Mesenchymal stem cell (in vitro differentiated cells and primary cell): ENCODE measurements around the gene GRK4.

ENCODE experiments used
- DNase-seq: peaks from one replicate; pipeline ENCODE4 v3.0.0-alpha.2; 2013
- H2AFZ ChIP-seq: one replicate; pipeline ENCODE4 v1.6.1; 2013; ENCODE audit warnings: low read depth, mild to moderate bottlenecking, control low read depth, inconsistent platforms, low read length, moderate library complexity
- H2AK5ac ChIP-seq: 2 replicates; pipeline ENCODE4 v1.6.1; 2013; ENCODE audit warnings: low read length, moderate library complexity, mild to moderate bottlenecking, inconsistent platforms; ENCODE audit not compliant: severe bottlenecking
- H2BK120ac ChIP-seq: one replicate; pipeline ENCODE4 v1.6.1; 2013; ENCODE audit warnings: low read depth, mild to moderate bottlenecking, inconsistent platforms, low read length, moderate library complexity
- H2BK12ac ChIP-seq, 2 experiments: one replicate each; pipeline ENCODE4 v1.6.1; 2013; ENCODE audit warnings: inconsistent platforms in 2 of 2, low read length in 2 of 2, mild to moderate bottlenecking in 2 of 2, moderate library complexity in 2 of 2, control low read depth in 1 of 2
- H2BK15ac ChIP-seq: one replicate; pipeline ENCODE4 v1.6.1; 2013; ENCODE audit warnings: mild to moderate bottlenecking, low read depth, inconsistent platforms; ENCODE audit not compliant: poor library complexity, severe bottlenecking
- H2BK5ac ChIP-seq: 2 replicates; pipeline ENCODE4 v1.6.1; 2013; ENCODE audit warnings: low read depth, mild to moderate bottlenecking, low read length, control low read depth, inconsistent platforms; ENCODE audit not compliant: poor library complexity, severe bottlenecking
- H3K14ac ChIP-seq, 2 experiments: one replicate each; pipeline ENCODE4 v1.6.1; 2013; ENCODE audit warnings: inconsistent platforms in 2 of 2, low read length in 2 of 2, control low read depth in 1 of 2, mild to moderate bottlenecking in 1 of 2, moderate library complexity in 1 of 2
- H3K18ac ChIP-seq, 2 experiments: one replicate each; pipeline ENCODE4 v1.6.1; 2013; ENCODE audit warnings: inconsistent platforms in 2 of 2, low read length in 2 of 2, control low read depth in 1 of 2, low read depth in 1 of 2, mild to moderate bottlenecking in 1 of 2
- H3K23ac ChIP-seq, 2 experiments: one replicate each; pipeline ENCODE4 v1.6.1; 2013; ENCODE audit warnings: inconsistent platforms in 2 of 2, low read length in 2 of 2, mild to moderate bottlenecking in 2 of 2, moderate library complexity in 2 of 2, control low read depth in 1 of 2
- H3K27ac ChIP-seq: 2 replicates; pipeline ENCODE4 v1.5.1; 2013; ENCODE audit warnings: mild to moderate bottlenecking, moderate library complexity, low read length, control low read depth, inconsistent platforms; ENCODE audit not compliant: poor library complexity, severe bottlenecking
- H3K27me3 ChIP-seq, 2 experiments: 2 replicates each; pipeline versions ENCODE4 v1.6.1 to v1.7.0; 2013; ENCODE audit warnings: low read length in 2 of 2, mild to moderate bottlenecking in 2 of 2, moderate library complexity in 2 of 2, control low read depth in 1 of 2, inconsistent platforms in 1 of 2; ENCODE audit not compliant: control insufficient read depth in 1 of 2, insufficient read depth in 1 of 2
- H3K36me3 ChIP-seq, 2 experiments: 2 replicates each; pipeline versions ENCODE4 v1.6.1 to v1.7.0; 2013; ENCODE audit warnings: low read length in 2 of 2, control low read depth in 1 of 2, inconsistent platforms in 1 of 2, low read depth in 1 of 2, mild to moderate bottlenecking in 1 of 2; ENCODE audit not compliant: insufficient read depth in 2 of 2, control insufficient read depth in 1 of 2
- H3K4ac ChIP-seq, 2 experiments: one replicate each; pipeline ENCODE4 v1.6.1; 2013; ENCODE audit warnings: inconsistent platforms in 2 of 2, low read length in 2 of 2, mild to moderate bottlenecking in 2 of 2, moderate library complexity in 2 of 2, control low read depth in 1 of 2, low read depth in 1 of 2
- H3K4me1 ChIP-seq: 2 replicates; pipeline ENCODE4 v1.6.1; 2013; ENCODE audit warnings: low read depth, low read length, control low read depth; ENCODE audit not compliant: control insufficient read depth, insufficient read depth
- H3K4me2 ChIP-seq: 2 replicates; pipeline ENCODE4 v1.6.1; 2013; ENCODE audit warnings: low read length, mild to moderate bottlenecking, inconsistent platforms; ENCODE audit not compliant: poor library complexity, severe bottlenecking
- H3K4me3 ChIP-seq, 2 experiments: 2 replicates each; pipeline versions ENCODE4 v1.5.1 to v1.7.0; 2013; ENCODE audit warnings: low read length in 2 of 2, mild to moderate bottlenecking in 2 of 2, control low read depth in 1 of 2, low read depth in 1 of 2; ENCODE audit not compliant: insufficient read depth in 1 of 2
- H3K79me1 ChIP-seq: replicated peaks from 2 replicates; pipeline ENCODE4 v1.6.1; 2013; ENCODE audit warnings: mild to moderate bottlenecking, control low read depth, low read length, inconsistent platforms; ENCODE audit not compliant: poor library complexity, severe bottlenecking
- H3K9ac ChIP-seq: 2 replicates; pipeline ENCODE4 v1.7.0; 2013; ENCODE audit warnings: mild to moderate bottlenecking, low read length, moderate library complexity
- H3K9me3 ChIP-seq: 2 replicates; pipeline ENCODE4 v1.7.0; 2013; ENCODE audit warnings: mild to moderate bottlenecking, low read length; ENCODE audit not compliant: control insufficient read depth
- H4K8ac ChIP-seq: one replicate; pipeline ENCODE4 v1.6.1; 2013; ENCODE audit warnings: inconsistent platforms, mild to moderate bottlenecking, low read length, moderate library complexity
- H4K91ac ChIP-seq: one replicate; pipeline ENCODE4 v1.6.1; 2013; ENCODE audit warnings: mild to moderate bottlenecking, low read length, inconsistent platforms
- WGBS: methylation state at CpG from one replicate; pipeline ENCODE4 v1.1.7; 2013; ENCODE audit warnings: mixed read lengths; 5-methylcytosine and 5-hydroxymethylcytosine counted together

The GRK4 gene

DNA sequence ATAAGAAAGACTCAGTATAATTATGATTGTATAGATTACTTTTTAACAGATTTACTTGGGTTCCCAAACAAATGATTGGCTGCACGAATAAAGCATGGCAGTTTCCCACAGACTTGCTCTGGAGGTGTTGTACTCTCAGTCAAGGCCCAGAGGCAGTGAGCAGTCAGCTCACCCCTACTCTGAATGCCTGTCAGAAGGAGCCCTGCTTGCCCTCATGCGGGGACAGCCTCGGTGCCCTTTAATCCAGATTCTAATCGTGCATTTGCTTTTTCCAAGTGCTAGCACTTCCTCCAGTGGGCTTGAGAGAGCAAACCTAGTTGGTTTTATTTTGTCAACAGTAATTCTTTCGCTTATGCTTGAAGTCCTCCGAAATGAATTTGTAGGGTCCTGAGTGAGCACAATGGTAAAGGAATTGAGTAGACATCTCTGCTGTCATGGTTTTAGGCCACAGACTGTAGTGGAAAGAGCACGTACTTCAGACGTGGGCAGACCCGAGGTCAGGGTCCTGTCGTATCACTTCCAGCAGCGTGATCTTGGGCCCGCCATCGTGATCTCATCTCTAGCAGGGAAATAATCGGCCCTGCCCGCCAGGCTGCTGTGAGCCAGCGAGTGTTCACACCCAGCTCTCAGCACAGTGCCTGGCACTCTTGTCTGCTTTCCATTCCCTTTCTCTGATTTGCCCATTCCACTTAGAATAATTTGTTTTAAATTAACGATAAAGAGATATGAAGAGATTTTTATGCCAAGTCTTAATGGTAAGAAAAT is 48.3 kb downstream of the GRK4 start:
- Histone ChIP-seq H2BK15ac (no peak overlapping the region), H2BK120ac (no peak overlapping the region), H3K23ac (peak overlapping the region in 1 of 2 experiments; percentile 78), H4K8ac (no peak overlapping the region), H2BK5ac (no peak overlapping the region), H3K14ac (peak overlapping the region in 1 of 2 experiments; percentile 81), H2AK5ac (peak overlapping the region; percentile 54), H3K4ac (no peak overlapping the region), H3K4me1 (peaks cover 2% of the 10 kb centered on the region), H3K4me2 (no peak overlapping the region), H3K18ac (peak overlapping the region; percentile 29 to 57), H3K9me3 (no peaks in the 10 kb centered on the region), H3K9ac (peak overlapping the region; percentile 27), H4K91ac (no peak overlapping the region), H3K36me3 (no peaks in the 10 kb centered on the region), H3K79me1 (no peaks in the 10 kb centered on the region), H2BK12ac (no peak overlapping the region), H2AFZ (no peak overlapping the region), H3K27me3 (no peaks in the 10 kb centered on the region), H3K27ac (no peak overlapping the region), H3K4me3 (peak overlapping the region in 1 of 2 experiments; percentile 19)
- DNase-seq, result no peak
- 95% methylated on average over 16 of the region's 17 CpGs for WGBS

DNA sequence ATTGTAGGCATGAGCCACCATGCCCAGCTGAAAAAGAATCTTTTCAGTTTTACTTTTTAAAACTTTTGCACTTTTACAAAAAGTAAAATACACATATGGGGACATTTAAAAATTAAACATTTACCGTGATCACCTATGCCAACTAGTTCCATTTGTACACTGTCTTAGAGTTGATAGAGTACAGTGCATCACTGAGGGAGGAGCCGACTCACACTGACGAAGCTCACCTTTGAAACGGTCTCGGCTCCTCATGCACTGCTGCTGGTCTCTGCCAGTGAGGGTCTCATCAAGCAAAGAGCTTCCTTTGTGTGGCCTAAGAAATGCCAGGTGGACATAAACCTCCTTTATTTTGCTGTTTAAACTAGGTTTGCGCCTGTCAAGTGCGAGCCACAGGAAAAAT is 50.0 kb downstream of the GRK4 start:
- no peaks in the 10 kb centered on the region for H3K27me3 ChIP-seq
- H3K36me3 ChIP-seq, result no peaks in the 10 kb centered on the region
- no peak overlapping the region for H4K91ac ChIP-seq
- H3K4me1 ChIP-seq, result peaks cover 3% of the 10 kb centered on the region
- no peaks in the 10 kb centered on the region for H3K79me1 ChIP-seq
- no peak overlapping the region for H3K27ac ChIP-seq
- no peak overlapping the region for H2BK5ac ChIP-seq
- H2AK5ac ChIP-seq, result no peak overlapping the region
- WGBS, result 91% methylated on average over 7 of the region's 7 CpGs
- no peak overlapping the region for H3K4ac ChIP-seq
- H2BK120ac ChIP-seq, result no peak overlapping the region
- H3K9ac ChIP-seq, result no peak overlapping the region
- no peak overlapping the region for H3K14ac ChIP-seq
- no peak overlapping the region for H4K8ac ChIP-seq
- H2AFZ ChIP-seq, result no peak overlapping the region
- H3K23ac ChIP-seq, result no peak overlapping the region
- H3K4me2 ChIP-seq, result no peak overlapping the region
- no peak overlapping the region for H3K4me3 ChIP-seq
- H2BK12ac ChIP-seq, result no peak overlapping the region
- DNase-seq, result no peak
- H2BK15ac ChIP-seq, result no peak overlapping the region
- no peak overlapping the region for H3K18ac ChIP-seq
- H3K9me3 ChIP-seq, result no peaks in the 10 kb centered on the region

GRCh38 chr4:3013839-3014350 is 50.5 kb downstream of the GRK4 start:
- Histone ChIP-seq H3K36me3 (no peaks in the 10 kb centered on the region), H3K4ac (no peak overlapping the region), H3K14ac (no peak overlapping the region), H3K79me1 (no peaks in the 10 kb centered on the region), H3K23ac (no peak overlapping the region), H3K4me1 (peaks cover 3% of the 10 kb centered on the region), H2BK12ac (no peak overlapping the region), H3K27me3 (peaks cover 0 to under 1% of the 10 kb centered on the region in 2 experiments), H3K9me3 (no peaks in the 10 kb centered on the region), H3K27ac (no peak overlapping the region), H3K9ac (no peak overlapping the region), H4K8ac (no peak overlapping the region), H2AK5ac (no peak overlapping the region), H3K4me3 (no peak overlapping the region), H3K18ac (no peak overlapping the region), H4K91ac (no peak overlapping the region), H3K4me2 (no peak overlapping the region), H2BK15ac (no peak overlapping the region), H2AFZ (no peak overlapping the region), H2BK120ac (no peak overlapping the region), H2BK5ac (no peak overlapping the region)
- no peak for DNase-seq
- 72% methylated on average over 4 of the region's 8 CpGs for WGBS

DNA sequence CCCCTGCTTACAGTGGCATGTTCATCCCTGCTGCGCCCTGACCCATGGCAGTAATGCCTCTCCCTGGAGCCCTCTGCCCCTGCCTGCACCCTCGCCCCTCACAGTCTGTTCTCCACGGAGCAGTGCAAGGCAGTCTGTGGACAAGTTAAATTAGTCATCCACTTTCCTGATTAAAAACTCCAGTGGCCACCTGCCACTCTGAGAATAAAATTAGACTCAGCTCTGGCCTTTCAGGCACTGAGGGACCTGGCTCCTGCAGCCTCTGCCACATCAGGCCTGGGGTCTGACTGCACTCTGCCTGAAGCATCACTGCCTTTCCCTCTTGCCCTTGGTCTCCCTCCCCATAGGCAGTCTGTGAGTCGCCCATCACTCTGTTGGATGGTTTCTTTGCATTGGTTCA is 53.6 kb downstream of the GRK4 start:
- H3K4me2 ChIP-seq, result no peak overlapping the region
- H3K27ac ChIP-seq, result no peak overlapping the region
- H3K4ac ChIP-seq, result no peak overlapping the region
- no peak overlapping the region for H2BK12ac ChIP-seq
- H3K18ac ChIP-seq, result no peak overlapping the region
- no peak overlapping the region for H2BK15ac ChIP-seq
- H2BK120ac ChIP-seq, result no peak overlapping the region
- H4K8ac ChIP-seq, result no peak overlapping the region
- no peak for DNase-seq
- no peak overlapping the region for H3K23ac ChIP-seq
- no peak overlapping the region for H3K14ac ChIP-seq
- H3K9ac ChIP-seq, result no peak overlapping the region
- no peak overlapping the region for H3K4me3 ChIP-seq
- peaks cover 2% of the 10 kb centered on the region for H3K4me1 ChIP-seq
- H2AFZ ChIP-seq, result no peak overlapping the region
- no peaks in the 10 kb centered on the region for H3K9me3 ChIP-seq
- H3K27me3 ChIP-seq, result peaks cover 0 to 12% of the 10 kb centered on the region in 2 experiments
- no peak overlapping the region for H4K91ac ChIP-seq
- H3K36me3 ChIP-seq, result peaks cover 0 to 4% of the 10 kb centered on the region in 2 experiments
- H3K79me1 ChIP-seq, result no peaks in the 10 kb centered on the region
- no peak overlapping the region for H2AK5ac ChIP-seq
- 89% methylated on average over 4 of the region's 4 CpGs for WGBS
- H2BK5ac ChIP-seq, result no peak overlapping the region
